H7 (cell line): ENCODE results near the gene SRD5A3. TPM values are rescaled to one million over a fixed set of nuclear protein-coding genes. Genes with fewer than 3 reads are reported as not detected.

Experiments
- total RNA-seq: library from RNA; depleted of rRNA; stranded (reverse); fragments of >200 nt; shearing (Covaris generic); gene quantifications from 2 replicates; pipeline ENCODE4 v1.2.3, GENCODE V29; 2014; rRNA removed

The SRD5A3 gene
- total RNA-seq, 1 experiment from 2014 or later: 33.9 TPM

Other genes starting within 250 kb of the SRD5A3 start
- 29.7 and 50.6 TPM in 2 replicates for gene KDR, start 220.6 kb upstream of the SRD5A3 start, total RNA-seq
- 84.0 and 88.0 TPM in 2 replicates for gene TMEM165, start 49.7 kb downstream of the SRD5A3 start, total RNA-seq
- gene CLOCK, start 200.7 kb downstream of the SRD5A3 start, total RNA-seq: 15.9 and 29.2 TPM in 2 replicates
- gene PDCL2, start 246.0 kb downstream of the SRD5A3 start, total RNA-seq: not detected in 2 replicates